Osteocyte (in vitro differentiated cells): ENCODE measurements around the gene LRRC45. TPM values are rescaled to one million over a fixed set of nuclear protein-coding genes. Genes with fewer than 3 reads are reported as not detected.

ENCODE experiments used
- DNase-seq: peaks from one replicate; pipeline ENCODE4 v3.0.0; 2021; ENCODE audit warnings: mixed read lengths; ENCODE audit not compliant: unreplicated experiment; ENCODE audit errors: extremely low spot score
- H3K27ac Mint-ChIP-seq: one replicate; pipeline ENCODE4 v1.8.0; 2021; ENCODE audit warnings: mild to moderate bottlenecking, mixed read lengths; ENCODE audit not compliant: unreplicated experiment
- H3K27me3 Mint-ChIP-seq: one replicate; pipeline ENCODE4 v1.8.0; 2021; ENCODE audit warnings: mixed read lengths; ENCODE audit not compliant: unreplicated experiment
- H3K36me3 Mint-ChIP-seq: one replicate; pipeline ENCODE4 v1.8.0; 2021; ENCODE audit warnings: mixed read lengths; ENCODE audit not compliant: unreplicated experiment
- H3K4me1 Mint-ChIP-seq: one replicate; pipeline ENCODE4 v1.8.0; 2021; ENCODE audit warnings: mixed read lengths; ENCODE audit not compliant: unreplicated experiment
- H3K4me3 Mint-ChIP-seq: one replicate; pipeline ENCODE4 v1.8.0; 2021; ENCODE audit warnings: mild to moderate bottlenecking, moderate library complexity, mixed read lengths; ENCODE audit not compliant: unreplicated experiment
- H3K9me3 Mint-ChIP-seq: one replicate; pipeline ENCODE4 v1.8.0; 2021; ENCODE audit warnings: mixed read lengths; ENCODE audit not compliant: unreplicated experiment
- CTCF ChIP-seq: fragments of 200-600 bp; sonication (generic); IDR thresholded peaks from 2 replicates; pipeline ENCODE4 v1.5.0; 2021; ENCODE audit warnings: antibody characterized with exemption, mild to moderate bottlenecking, moderate library complexity
- total RNA-seq: library from RNA; stranded (reverse); gene quantifications from 2 replicates; pipeline ENCODE4 v1.2.1, GENCODE V29; 2021

Gene LRRC45
- total RNA-seq, 1 donor from 2014 or later, result 9.4 TPM

GRCh38 chr17:82046903-82047302 is 23.8 kb downstream of the LRRC45 start:
- Mint-ChIP-seq H3K27me3 (no peaks in the 10 kb centered on the region), H3K36me3 (peaks cover 13% of the 10 kb centered on the region), H3K4me1 (peaks cover 8% of the 10 kb centered on the region), H3K27ac (no peak overlapping the region), H3K4me3 (no peak overlapping the region), H3K9me3 (no peaks in the 10 kb centered on the region)
- DNase-seq, result no peak
- TF ChIP-seq CTCF, result no peak

GRCh38 chr17:82047379-82047778 is 24.3 kb downstream of the LRRC45 start:
- Mint-ChIP-seq H3K36me3 (peaks cover 13% of the 10 kb centered on the region), H3K27ac (no peak overlapping the region), H3K4me3 (no peak overlapping the region), H3K9me3 (no peaks in the 10 kb centered on the region), H3K27me3 (no peaks in the 10 kb centered on the region), H3K4me1 (peaks cover 8% of the 10 kb centered on the region)
- no peak for TF ChIP-seq CTCF
- DNase-seq, result no peak

GRCh38 chr17:82047914-82048570 is 24.9 kb downstream of the LRRC45 start:
- Mint-ChIP-seq H3K9me3 (no peaks in the 10 kb centered on the region), H3K4me1 (peaks cover 12% of the 10 kb centered on the region), H3K27ac (no peak overlapping the region), H3K36me3 (peaks cover 13% of the 10 kb centered on the region), H3K4me3 (no peak overlapping the region), H3K27me3 (no peaks in the 10 kb centered on the region)
- no peak for DNase-seq
- TF ChIP-seq CTCF, result no peak

- no peaks in the 10 kb centered on the region for H3K9me3 Mint-ChIP-seq
- peaks cover 13% of the 10 kb centered on the region for H3K36me3 Mint-ChIP-seq
- DNase-seq, result no peak
- no peaks in the 10 kb centered on the region for H3K27me3 Mint-ChIP-seq
- peaks cover 17% of the 10 kb centered on the region for H3K4me1 Mint-ChIP-seq
- TF ChIP-seq CTCF, result no peak
- H3K27ac Mint-ChIP-seq, result no peak overlapping the region
- H3K4me3 Mint-ChIP-seq, result peak overlapping the region; percentile 35
These were observed 25.5 kb downstream of the LRRC45 start for GRCh38 chr17:82048571-82048971.

- Mint-ChIP-seq H3K27me3 (no peaks in the 10 kb centered on the region), H3K9me3 (no peaks in the 10 kb centered on the region), H3K4me3 (peak overlapping the region; percentile 35), H3K36me3 (peaks cover 13% of the 10 kb centered on the region), H3K27ac (no peak overlapping the region), H3K4me1 (peaks cover 17% of the 10 kb centered on the region)
- no peak for TF ChIP-seq CTCF
- no peak for DNase-seq
These were observed 26.0 kb downstream of the LRRC45 start for GRCh38 chr17:82049106-82049505.
